Liver (tissue), 9 donors: Measurements from ENCODE around the gene LDLRAD4. TPM values are rescaled to one million over a fixed set of nuclear protein-coding genes. Genes with fewer than 3 reads are reported as not detected.

Experiments
- DNase-seq: peaks from one replicate; pipeline ENCODE4 v3.0.0-alpha.2; 2017; ENCODE audit warnings: low spot score
- H3K27ac ChIP-seq, 2 donors: one replicate each; pipeline ENCODE4 v1.7.0; 2013; ENCODE audit warnings: inconsistent platforms in 2 of 2, low read length in 2 of 2, control low read depth in 1 of 2, low read depth in 1 of 2, mild to moderate bottlenecking in 1 of 2
- H3K27me3 ChIP-seq, 4 donors: one replicate each; pipeline versions ENCODE4 v1.6.1 to v1.7.0; 2013; ENCODE audit warnings: low read length in 3 of 4, inconsistent platforms in 1 of 4, mild to moderate bottlenecking in 1 of 4, moderate library complexity in 1 of 4; ENCODE audit not compliant: control insufficient read depth in 4 of 4, insufficient read depth in 4 of 4
- H3K36me3 ChIP-seq, 4 donors: one replicate each; pipeline versions ENCODE4 v1.6.1 to v1.7.0; 2013; ENCODE audit warnings: low read length in 3 of 4, mild to moderate bottlenecking in 3 of 4, low read depth in 1 of 4, moderate library complexity in 1 of 4; ENCODE audit not compliant: control insufficient read depth in 4 of 4, insufficient read depth in 3 of 4
- H3K4me1 ChIP-seq, 4 donors: one replicate each; pipeline versions ENCODE4 v1.6.1 to v1.7.0; 2013; ENCODE audit warnings: low read length in 3 of 4, mild to moderate bottlenecking in 3 of 4, moderate library complexity in 1 of 4; ENCODE audit not compliant: control insufficient read depth in 4 of 4, insufficient read depth in 4 of 4
- H3K4me3 ChIP-seq, 3 donors: one replicate each; pipeline versions ENCODE4 v1.6.1 to v1.7.0; 2013; ENCODE audit warnings: low read length in 3 of 3, control low read depth in 1 of 3, low read depth in 1 of 3, mild to moderate bottlenecking in 1 of 3
- H3K9ac ChIP-seq, 2 donors: one replicate each; pipeline ENCODE4 v1.7.0; 2013; ENCODE audit warnings: low read length in 2 of 2, mild to moderate bottlenecking in 2 of 2, moderate library complexity in 2 of 2, control low read depth in 1 of 2, low read depth in 1 of 2
- H3K9me3 ChIP-seq, 4 donors: one replicate each; pipeline versions ENCODE4 v1.6.1 to v1.7.0; 2013; ENCODE audit warnings: low read length in 3 of 4; ENCODE audit not compliant: control insufficient read depth in 4 of 4
- ATF3 ChIP-seq: IDR thresholded peaks from 2 replicates; pipeline ENCODE4 v1.6.1; 2016; ENCODE audit warnings: antibody characterized with exemption
- EGR1 ChIP-seq, 2 donors: IDR thresholded peaks; 2 replicates each; pipeline ENCODE4 v1.6.1; 2016 to 2018; ENCODE audit warnings: antibody characterized with exemption in 2 of 2, low read depth in 2 of 2
- FOXA1 ChIP-seq: IDR thresholded peaks from 2 replicates; pipeline ENCODE4 v1.6.1; 2016; ENCODE audit warnings: antibody characterized with exemption
- FOXA2 ChIP-seq: IDR thresholded peaks from 2 replicates; pipeline ENCODE4 v1.6.1; 2016; ENCODE audit warnings: antibody characterized with exemption
- HNF4A ChIP-seq, 2 donors: conservative IDR thresholded peaks; 2 replicates each; pipeline ENCODE4 v1.6.1; 2016; ENCODE audit warnings: antibody characterized with exemption in 2 of 2, mild to moderate bottlenecking in 2 of 2
- HNF4G ChIP-seq: IDR thresholded peaks from 2 replicates; pipeline ENCODE4 v1.6.1; 2016; ENCODE audit warnings: antibody characterized with exemption
- JUND ChIP-seq, 2 donors: IDR thresholded peaks; 2 replicates each; pipeline ENCODE4 v1.6.1; 2016; ENCODE audit warnings: antibody characterized with exemption in 2 of 2
- NR2F2 ChIP-seq: IDR thresholded peaks from 2 replicates; pipeline ENCODE4 v1.6.1; 2016; ENCODE audit warnings: antibody characterized with exemption
- RAD21 ChIP-seq, 2 donors: IDR thresholded peaks; 2 replicates each; pipeline ENCODE4 v1.6.1; 2016; ENCODE audit warnings: antibody characterized with exemption in 2 of 2, mild to moderate bottlenecking in 2 of 2
- REST ChIP-seq: IDR thresholded peaks from 2 replicates; pipeline ENCODE4 v1.6.1; 2016; ENCODE audit warnings: antibody characterized with exemption, mild to moderate bottlenecking
- RXRA ChIP-seq, 2 donors: IDR thresholded peaks; 2 replicates each; pipeline ENCODE4 v1.6.1; 2017 to 2018; ENCODE audit warnings: antibody characterized with exemption in 2 of 2, mild to moderate bottlenecking in 1 of 2
- SP1 ChIP-seq: IDR thresholded peaks from 2 replicates; pipeline ENCODE4 v1.6.1; 2018; ENCODE audit warnings: antibody characterized with exemption, mild to moderate bottlenecking
- TAF1 ChIP-seq: conservative IDR thresholded peaks from 2 replicates; pipeline ENCODE4 v1.6.1; 2016; ENCODE audit warnings: antibody characterized with exemption, mild to moderate bottlenecking
- YY1 ChIP-seq: IDR thresholded peaks from 2 replicates; pipeline ENCODE4 v1.6.1; 2016; ENCODE audit warnings: antibody characterized with exemption, mild to moderate bottlenecking
- ZBTB33 ChIP-seq: IDR thresholded peaks from 2 replicates; pipeline ENCODE4 v1.6.1; 2016; ENCODE audit warnings: antibody characterized with exemption
- WGBS: extraction: QIAGEN DNeasy Blood & Tissue Kit; methylation state at CpG from one replicate; pipeline ENCODE4 v1.1.7; 2013; 5-methylcytosine and 5-hydroxymethylcytosine counted together
- polyA plus RNA-seq, 2 donors: library from polyadenylated mRNA; stranded (reverse) in 1 of 2; unstranded in 1 of 2; fragments of 200-250 nt in 1 of 2; fragments of >200 nt in 1 of 2; fragmentation: Nextera tagmentation in 1 of 2; extraction: Ambion mirVana in 1 of 2; gene quantifications; one replicate each; pipeline versions ENCODE4 v1.2.1 to v1.2.3, GENCODE V29; 2013 to 2015
- total RNA-seq, 2 donors: library from RNA; depleted of rRNA; stranded (reverse); fragments of >200 nt; gene quantifications; one replicate each; pipeline ENCODE4 v1.2.3, GENCODE V29; 2014
- TF ChIP-seq, protein P1 (sequence below): IDR thresholded peaks from 2 replicates; pipeline ENCODE4 v1.6.1; 2016; ENCODE audit warnings: antibody characterized with exemption
- TF ChIP-seq, protein P2 (sequence below): fragments of 150-350 bp; IDR thresholded peaks from 2 replicates; pipeline ENCODE4 v1.5.1; 2017; ENCODE audit warnings: improper control_type of control experiment, low read depth, low read length; ENCODE audit not compliant: missing input control
- donor health status: healthy.
- donor health status: healthy.
- donor health status: healthy.
- donor health status: healthy.
- donor health status: healthy.

Gene LDLRAD4
- total and polyA plus RNA-seq, 4 donors, result 4.8 to 41.7 (median 12.7) TPM

DNA sequence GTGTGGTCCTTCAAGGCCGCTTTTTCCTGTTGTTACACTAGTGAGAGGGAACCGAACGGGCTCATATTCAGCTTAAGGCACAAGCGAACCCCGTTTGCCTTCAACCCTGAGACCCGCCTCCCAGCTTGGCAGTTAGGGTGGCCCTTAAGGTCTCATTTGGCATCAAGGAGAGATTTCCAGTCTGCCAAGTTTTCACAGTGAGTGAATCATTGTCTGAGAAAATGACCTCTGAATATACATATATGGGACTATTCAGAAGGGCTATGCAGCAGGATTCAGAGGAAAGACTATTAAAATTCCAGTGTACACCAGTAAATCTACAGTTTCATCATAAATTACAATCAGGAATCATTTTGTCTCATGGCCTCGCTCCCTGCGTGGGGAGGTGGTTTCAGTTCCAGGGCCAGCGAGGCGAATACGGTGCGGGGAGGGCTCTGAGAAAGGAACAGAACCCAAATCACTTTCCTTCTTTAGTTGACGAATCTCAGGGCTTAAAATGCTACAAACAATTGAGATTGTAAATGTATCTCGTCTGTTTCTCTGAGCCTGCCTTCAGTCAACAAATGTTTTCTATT lies 276.4 kb downstream of the LDLRAD4 start:
- Histone ChIP-seq H3K4me3 (no peak overlapping the region), H3K9me3 (no peaks in the 10 kb centered on the region), H3K27me3 (no peaks in the 10 kb centered on the region), H3K9ac (no peak overlapping the region), H3K27ac (no peak overlapping the region), H3K4me1 (peaks cover 0 to 6% (median 0%) of the 10 kb centered on the region in 4 donors), H3K36me3 (peaks cover 2 to 24% (median 13%) of the 10 kb centered on the region in 4 donors)
- DNase-seq, result no peak
- TF ChIP-seq, protein P1, sequence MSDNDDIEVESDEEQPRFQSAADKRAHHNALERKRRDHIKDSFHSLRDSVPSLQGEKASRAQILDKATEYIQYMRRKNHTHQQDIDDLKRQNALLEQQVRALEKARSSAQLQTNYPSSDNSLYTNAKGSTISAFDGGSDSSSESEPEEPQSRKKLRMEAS, result no peak
- no peak for TF ChIP-seq RXRA (IDR thresholded peaks at IDR 0.05)
- no peak for TF ChIP-seq JUND (IDR thresholded peaks at IDR 0.05)
- TF ChIP-seq ZBTB33, result no peak
- TF ChIP-seq HNF4G, result no peak
- TF ChIP-seq YY1, result no peak
- TF ChIP-seq TAF1, result no peak
- TF ChIP-seq EGR1 (IDR thresholded peaks at IDR 0.05; ENCODE audit: low read depth in 2 of 2), result no peak
- TF ChIP-seq, protein P2, sequence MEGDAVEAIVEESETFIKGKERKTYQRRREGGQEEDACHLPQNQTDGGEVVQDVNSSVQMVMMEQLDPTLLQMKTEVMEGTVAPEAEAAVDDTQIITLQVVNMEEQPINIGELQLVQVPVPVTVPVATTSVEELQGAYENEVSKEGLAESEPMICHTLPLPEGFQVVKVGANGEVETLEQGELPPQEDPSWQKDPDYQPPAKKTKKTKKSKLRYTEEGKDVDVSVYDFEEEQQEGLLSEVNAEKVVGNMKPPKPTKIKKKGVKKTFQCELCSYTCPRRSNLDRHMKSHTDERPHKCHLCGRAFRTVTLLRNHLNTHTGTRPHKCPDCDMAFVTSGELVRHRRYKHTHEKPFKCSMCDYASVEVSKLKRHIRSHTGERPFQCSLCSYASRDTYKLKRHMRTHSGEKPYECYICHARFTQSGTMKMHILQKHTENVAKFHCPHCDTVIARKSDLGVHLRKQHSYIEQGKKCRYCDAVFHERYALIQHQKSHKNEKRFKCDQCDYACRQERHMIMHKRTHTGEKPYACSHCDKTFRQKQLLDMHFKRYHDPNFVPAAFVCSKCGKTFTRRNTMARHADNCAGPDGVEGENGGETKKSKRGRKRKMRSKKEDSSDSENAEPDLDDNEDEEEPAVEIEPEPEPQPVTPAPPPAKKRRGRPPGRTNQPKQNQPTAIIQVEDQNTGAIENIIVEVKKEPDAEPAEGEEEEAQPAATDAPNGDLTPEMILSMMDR, result no peak
- no peak for TF ChIP-seq SP1
- no peak for TF ChIP-seq FOXA1
- TF ChIP-seq ATF3, result no peak
- no peak for TF ChIP-seq REST
- 92% methylated on average over 14 of the region's 14 CpGs for WGBS

GRCh38 chr18:13495961-13496360 lies 277.4 kb downstream of the LDLRAD4 start:
- WGBS, result 83% methylated on average over 8 of the region's 8 CpGs
- Histone ChIP-seq H3K27me3 (no peaks in the 10 kb centered on the region), H3K36me3 (peaks cover 2 to 24% (median 13%) of the 10 kb centered on the region in 4 donors), H3K27ac (no peak overlapping the region), H3K4me1 (peaks cover 2 to 15% (median 4%) of the 10 kb centered on the region in 4 donors), H3K4me3 (no peak overlapping the region), H3K9ac (no peak overlapping the region), H3K9me3 (no peaks in the 10 kb centered on the region)
- DNase-seq, result no peak
- TF ChIP-seq ZBTB33, result no peak
- TF ChIP-seq NR2F2, result no peak
- TF ChIP-seq SP1, result no peak
- no peak for TF ChIP-seq TAF1
- TF ChIP-seq EGR1 (IDR thresholded peaks at IDR 0.05; ENCODE audit: low read depth in 2 of 2), result no peak
- no peak for TF ChIP-seq HNF4A (conservative IDR thresholded peaks at IDR 0.05)
- no peak for TF ChIP-seq FOXA1
- no peak for TF ChIP-seq HNF4G
- TF ChIP-seq, protein P1, result no peak
- no peak for TF ChIP-seq RXRA (IDR thresholded peaks at IDR 0.05)
- no peak for TF ChIP-seq REST
- no peak for TF ChIP-seq FOXA2
- TF ChIP-seq YY1, result no peak
- no peak for TF ChIP-seq JUND (IDR thresholded peaks at IDR 0.05)
- no peak for TF ChIP-seq RAD21 (IDR thresholded peaks at IDR 0.05)
